ENCODE measurements around the gene KNOP1. TPM values are rescaled to one million over a fixed set of nuclear protein-coding genes. Genes with fewer than 3 reads are reported as not detected.

The KNOP1 gene
- total RNA-seq, 1 donor from 2014 or later: 29.2 TPM

GRCh38 chr16:19655242-19655777 lies 62.7 kb downstream of the KNOP1 start:
- no peaks in the 10 kb centered on the region for H3K27me3 Mint-ChIP-seq (ENCODE audit: low read depth)
- no peaks in the 10 kb centered on the region for H3K9me3 Mint-ChIP-seq
- H3K27ac Mint-ChIP-seq: no peak overlapping the region
- peaks cover 1% of the 10 kb centered on the region for H3K4me1 Mint-ChIP-seq (ENCODE audit: low read depth)
- no peak overlapping the region for H3K4me3 Mint-ChIP-seq (ENCODE audit: low read depth)
- intact Hi-C loops (cut with micrococcal nuclease): no loop called here
- DNase-seq (ENCODE audit: low spot score): no peak
- H3K36me3 Mint-ChIP-seq (ENCODE audit: low read depth): peaks cover 41% of the 10 kb centered on the region

GRCh38 chr16:19654147-19654546 lies 63.9 kb downstream of the KNOP1 start:
- H3K27ac Mint-ChIP-seq: no peak overlapping the region
- no peaks in the 10 kb centered on the region for H3K27me3 Mint-ChIP-seq (ENCODE audit: low read depth)
- peaks cover 40% of the 10 kb centered on the region for H3K36me3 Mint-ChIP-seq (ENCODE audit: low read depth)
- no peak overlapping the region for H3K4me3 Mint-ChIP-seq (ENCODE audit: low read depth)
- intact Hi-C loops (cut with micrococcal nuclease): no loop called here
- no peak for DNase-seq (ENCODE audit: low spot score)
- no peaks in the 10 kb centered on the region for H3K4me1 Mint-ChIP-seq (ENCODE audit: low read depth)
- H3K9me3 Mint-ChIP-seq: no peaks in the 10 kb centered on the region

Other genes starting within 250 kb of the KNOP1 start
- 32.4 and 32.8 TPM in 2 replicates for gene GDE1, start 196.1 kb downstream of the KNOP1 start, total RNA-seq
- gene CCP110, start 194.3 kb downstream of the KNOP1 start, total RNA-seq: 25.9 and 30.2 TPM in 2 replicates
- 44.3 and 45.7 TPM in 2 replicates for gene VPS35L, start 162.5 kb downstream of the KNOP1 start, total RNA-seq
- gene IQCK, start within 50 bp of the KNOP1 start, total RNA-seq: 0.89 and 1.0 TPM in 2 replicates
- not detected in 2 replicates for gene GPRC5B, start 166.6 kb upstream of the KNOP1 start, total RNA-seq

Measured in activated T-helper 2 cell treated with anti-CD3 and anti-CD28 coated beads, Interferon-gamma antibody, Interleukin-2, Interleukin-4, amounts not matched to agents 10 μg/mL and 5 μg/mL and 100 μg/mL, durations not matched to agents 14 hours and 24 hours and 36 hours (primary cell).